HUES6 (cell line): Measurements from ENCODE around the gene CDX2.

Experiments
- H3K27ac ChIP-seq: 2 replicates; pipeline ENCODE4 v1.7.0; 2013; ENCODE audit warnings: low read depth, mild to moderate bottlenecking, low read length, inconsistent platforms
- H3K27me3 ChIP-seq: 2 replicates; pipeline ENCODE4 v1.6.1; 2013; ENCODE audit warnings: low read length; ENCODE audit not compliant: control insufficient read depth, insufficient read depth
- H3K36me3 ChIP-seq: 2 replicates; pipeline ENCODE4 v1.6.1; 2013; ENCODE audit warnings: low read length; ENCODE audit not compliant: control insufficient read depth, insufficient read depth
- H3K4me1 ChIP-seq: 2 replicates; pipeline ENCODE4 v1.6.1; 2013; ENCODE audit warnings: low read length; ENCODE audit not compliant: control insufficient read depth, insufficient read depth
- H3K4me3 ChIP-seq: 2 replicates; pipeline ENCODE4 v1.5.1; 2013; ENCODE audit warnings: low read depth, low read length
- H3K9ac ChIP-seq: one replicate; pipeline ENCODE4 v1.6.1; 2013; ENCODE audit warnings: mild to moderate bottlenecking, low read length
- H3K9me3 ChIP-seq: 2 replicates; pipeline ENCODE4 v1.6.1; 2013; ENCODE audit warnings: low read depth, low read length; ENCODE audit not compliant: control insufficient read depth, insufficient read depth

CDX2 gene

GRCh38 chr13:27926644-27927434 is 42.3 kb downstream of the CDX2 start:
- no peak overlapping the region for H3K27ac ChIP-seq
- no peaks in the 10 kb centered on the region for H3K36me3 ChIP-seq
- H3K9me3 ChIP-seq = no peaks in the 10 kb centered on the region
- H3K27me3 ChIP-seq = peaks cover 100% of the 10 kb centered on the region
- H3K4me1 ChIP-seq = peaks cover 24% of the 10 kb centered on the region; the same call in 1 of the 2 replicates
- H3K9ac ChIP-seq = no peak overlapping the region
- no peak overlapping the region for H3K4me3 ChIP-seq

- no peak overlapping the region for H3K4me3 ChIP-seq
- H3K36me3 ChIP-seq = no peaks in the 10 kb centered on the region
- H3K9ac ChIP-seq = no peak overlapping the region
- peaks cover 33% of the 10 kb centered on the region; the same call in 1 of the 2 replicates for H3K4me1 ChIP-seq
- peaks cover 100% of the 10 kb centered on the region for H3K27me3 ChIP-seq
- no peaks in the 10 kb centered on the region for H3K9me3 ChIP-seq
- H3K27ac ChIP-seq = no peak overlapping the region
These were observed 43.7 kb downstream of the CDX2 start for GRCh38 chr13:27925220-27925991.

DNA sequence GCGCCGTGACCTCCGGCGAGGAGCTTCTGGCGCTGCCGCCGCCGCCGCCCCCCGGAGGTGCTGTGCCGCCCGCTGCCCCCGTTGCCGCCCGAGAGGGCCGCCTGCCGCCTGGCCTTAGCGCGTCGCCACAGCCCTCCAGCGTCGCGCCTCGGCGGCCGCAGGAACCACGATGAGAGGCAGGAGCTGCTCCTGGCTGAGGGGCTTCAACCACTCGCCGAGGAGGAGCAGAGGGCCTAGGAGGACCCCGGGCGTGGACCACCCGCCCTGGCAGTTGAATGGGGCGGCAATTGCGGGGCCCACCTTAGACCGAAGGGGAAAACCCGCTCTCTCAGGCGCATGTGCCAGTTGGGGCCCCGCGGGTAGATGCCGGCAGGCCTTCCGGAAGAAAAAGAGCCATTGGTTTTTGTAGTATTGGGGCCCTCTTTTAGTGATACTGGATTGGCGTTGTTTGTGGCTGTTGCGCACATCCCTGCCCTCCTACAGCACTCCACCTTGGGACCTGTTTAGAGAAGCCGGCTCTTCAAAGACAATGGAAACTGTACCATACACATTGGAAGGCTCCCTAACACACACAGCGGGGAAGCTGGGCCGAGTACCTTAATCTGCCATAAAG is 44.5 kb downstream of the CDX2 start:
- no peaks in the 10 kb centered on the region for H3K9me3 ChIP-seq

GRCh38 chr13:27923794-27924528 is 45.2 kb downstream of the CDX2 start:
- Histone ChIP-seq H3K27me3 (peaks cover 100% of the 10 kb centered on the region), H3K36me3 (no peaks in the 10 kb centered on the region), H3K4me1 (peaks cover 32% of the 10 kb centered on the region; the same call in 1 of the 2 replicates), H3K9me3 (no peaks in the 10 kb centered on the region), H3K9ac (no peak overlapping the region), H3K27ac (no peak overlapping the region), H3K4me3 (no peak overlapping the region)

More for the DNA sequence above, 44.5 kb downstream of the CDX2 start:
- Histone ChIP-seq H3K4me3 (no peak overlapping the region), H3K27ac (no peak overlapping the region), H3K36me3 (no peaks in the 10 kb centered on the region), H3K4me1 (peaks cover 33% of the 10 kb centered on the region; the same call in 1 of the 2 replicates), H3K9ac (no peak overlapping the region), H3K27me3 (peaks cover 100% of the 10 kb centered on the region)

DNA sequence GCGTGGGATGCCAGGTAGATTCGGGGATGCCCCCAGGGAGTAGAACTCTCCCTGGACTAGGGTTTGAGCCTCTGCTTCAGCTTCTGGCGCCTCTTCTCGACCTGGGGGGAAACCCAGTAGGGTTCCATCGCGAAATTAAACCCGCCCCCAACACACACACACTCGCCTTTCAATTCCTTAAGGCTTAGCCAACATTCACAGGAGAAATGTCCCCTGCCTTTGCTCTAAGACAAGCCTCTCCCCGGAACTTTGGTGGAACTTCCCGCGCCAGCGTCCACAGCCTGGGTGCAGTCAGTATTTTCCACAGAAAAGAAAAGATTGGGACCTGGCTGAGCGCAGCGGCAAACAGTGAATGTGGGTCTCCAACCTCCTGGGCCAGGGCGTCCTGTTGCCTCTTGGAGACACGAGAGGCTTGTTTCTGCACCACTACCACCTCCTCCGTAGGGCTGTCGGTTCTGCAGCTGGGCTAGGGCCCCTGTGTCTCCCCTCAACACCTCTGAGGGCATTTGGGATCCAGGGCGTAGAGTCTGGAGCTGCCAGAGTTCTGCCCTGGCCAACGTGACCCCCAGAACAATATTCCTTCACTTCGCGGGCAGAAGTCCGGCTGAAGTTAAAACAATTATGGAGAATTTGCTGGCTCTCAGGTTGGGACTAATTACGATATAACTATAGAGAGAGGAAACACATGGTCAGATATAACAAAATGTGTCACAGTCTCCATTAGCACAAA is 46.1 kb downstream of the CDX2 start:
- Histone ChIP-seq H3K4me3 (no peak overlapping the region), H3K9ac (no peak overlapping the region), H3K27me3 (peaks cover 100% of the 10 kb centered on the region), H3K36me3 (no peaks in the 10 kb centered on the region), H3K27ac (no peak overlapping the region), H3K9me3 (no peaks in the 10 kb centered on the region), H3K4me1 (peaks cover 29% of the 10 kb centered on the region; the same call in 1 of the 2 replicates)

GRCh38 chr13:27921961-27922882 is 46.9 kb downstream of the CDX2 start:
- no peak overlapping the region for H3K4me3 ChIP-seq
- no peak overlapping the region for H3K9ac ChIP-seq
- peaks cover 26% of the 10 kb centered on the region for H3K4me1 ChIP-seq
- H3K27me3 ChIP-seq = peaks cover 100% of the 10 kb centered on the region
- no peaks in the 10 kb centered on the region for H3K36me3 ChIP-seq
- no peak overlapping the region for H3K27ac ChIP-seq
- no peaks in the 10 kb centered on the region for H3K9me3 ChIP-seq

DNA sequence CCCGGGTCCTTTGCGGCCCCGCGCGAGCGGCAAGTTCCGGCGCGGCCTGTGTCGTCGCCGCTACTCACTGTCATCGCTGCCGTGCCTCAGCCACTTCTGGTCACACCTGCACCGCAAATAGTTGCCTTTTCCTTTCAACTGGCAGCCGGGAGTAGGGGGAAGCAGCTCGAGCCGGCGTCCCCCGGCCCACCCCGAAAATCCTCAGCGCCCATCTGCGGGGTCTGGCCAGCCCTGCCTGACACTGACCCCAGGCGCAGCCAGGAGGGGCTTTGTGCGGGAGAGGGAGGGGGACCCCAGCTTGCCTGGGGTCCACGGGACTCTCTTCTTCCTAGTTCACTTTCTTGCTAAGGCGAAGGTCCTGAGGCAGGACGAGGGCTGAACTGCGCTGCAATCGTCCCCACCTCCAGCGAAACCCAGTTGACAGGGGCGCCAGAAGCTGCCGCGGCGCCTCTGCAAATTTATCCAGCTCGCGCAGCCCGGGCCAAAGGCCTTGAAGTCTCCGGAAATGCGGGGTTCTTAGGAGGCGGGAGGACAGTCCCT is 47.6 kb downstream of the CDX2 start:
- no peak overlapping the region for H3K27ac ChIP-seq
- H3K4me1 ChIP-seq = peaks cover 31% of the 10 kb centered on the region
- H3K9ac ChIP-seq = no peak overlapping the region
- no peaks in the 10 kb centered on the region for H3K9me3 ChIP-seq
- peak overlapping the region; percentile 45; the same call in 1 of the 2 replicates for H3K4me3 ChIP-seq
- H3K27me3 ChIP-seq = peaks cover 100% of the 10 kb centered on the region
- H3K36me3 ChIP-seq = no peaks in the 10 kb centered on the region

DNA sequence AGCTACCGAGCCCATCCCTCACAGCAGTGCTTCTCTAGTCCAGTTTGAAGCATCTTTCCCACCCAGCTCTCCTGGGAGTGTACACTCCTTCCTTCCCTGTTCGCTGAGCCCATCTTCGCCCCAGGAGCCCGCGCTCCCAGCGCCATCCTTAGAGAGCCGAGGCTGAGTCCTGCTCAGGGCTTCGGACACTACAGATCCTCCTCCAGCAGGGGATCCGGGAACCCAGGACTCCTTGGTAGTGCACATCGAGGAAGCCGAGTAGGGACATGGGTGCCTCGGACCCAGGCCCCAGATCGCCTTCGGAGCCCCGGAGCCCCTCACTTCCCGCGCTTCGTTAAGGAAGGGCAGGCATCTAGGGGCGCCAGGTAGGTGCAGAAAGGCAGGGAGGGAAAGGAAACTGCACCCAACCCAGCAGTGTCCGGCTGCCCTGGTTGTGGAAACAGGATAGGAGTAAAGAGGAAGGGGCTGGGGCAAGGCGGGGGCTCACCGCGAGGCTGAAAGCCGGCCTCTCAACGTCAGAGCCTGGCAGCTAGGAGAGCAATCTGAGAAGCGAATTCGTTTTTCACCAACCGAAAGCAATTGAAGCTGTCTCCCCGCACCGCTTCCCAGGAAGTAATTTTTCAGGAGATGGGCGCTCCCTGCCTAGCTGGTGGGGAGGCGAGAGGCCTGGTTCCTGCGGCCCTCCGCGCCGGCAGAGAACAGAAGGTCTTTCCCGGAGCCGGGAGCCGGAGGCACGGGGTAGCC is 48.3 kb downstream of the CDX2 start:
- peak overlapping the region; percentile 45 for H3K4me3 ChIP-seq

More for the DNA sequence above, 48.3 kb downstream of the CDX2 start:
- Histone ChIP-seq H3K27ac (no peak overlapping the region), H3K27me3 (peaks cover 100% of the 10 kb centered on the region), H3K9ac (no peak overlapping the region), H3K36me3 (no peaks in the 10 kb centered on the region), H3K4me1 (peaks cover 32% of the 10 kb centered on the region), H3K9me3 (no peaks in the 10 kb centered on the region)
